Right lung (tissue), 5 donors: ENCODE data around the gene TAGLN. TPM values are rescaled to one million over a fixed set of nuclear protein-coding genes. Genes with fewer than 3 reads are reported as not detected.

Experiments used
- DNase-seq, 2 donors: peaks; one replicate each; pipeline ENCODE4 v3.0.0-alpha.2; 2013
- polyA plus RNA-seq, 5 donors: library from polyadenylated mRNA; unstranded; fragments of 120-200 nt; gene quantifications; one replicate each; pipeline versions ENCODE4 v1.2.1 to v1.2.3, GENCODE V29; 2013; ENCODE audit warnings: inconsistent platforms in 1 of 5, low replicate concordance in 1 of 5; ENCODE audit not compliant: insufficient read length in 5 of 5, insufficient read depth in 1 of 5

TAGLN gene
- polyA plus RNA-seq, 5 donors, result 82.1 to 304 (median 177) TPM

GRCh38 chr11:117226388-117227385, 27.5 kb downstream of the TAGLN start:
- DNase-seq, result peak; percentile 57 to 68

DNA sequence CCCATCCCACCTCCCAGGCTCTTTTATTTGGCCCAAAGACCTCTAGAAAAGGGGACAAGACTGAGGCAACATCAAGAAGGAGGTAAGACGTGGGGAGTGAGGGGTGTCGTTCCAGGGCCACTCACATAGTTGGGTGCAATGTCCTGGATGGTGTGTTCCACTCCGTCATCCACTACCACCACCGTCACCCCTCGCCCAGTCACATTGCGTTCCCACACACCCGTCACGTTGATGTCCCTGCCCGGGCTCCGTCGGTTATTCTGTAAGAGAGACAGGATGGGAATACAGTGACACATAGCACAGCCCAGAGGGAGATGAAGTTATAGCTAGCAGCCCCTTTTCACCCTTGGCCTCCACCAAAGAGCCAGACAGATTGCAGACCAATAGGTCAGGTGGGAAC, 28.9 kb downstream of the TAGLN start:
- no peak for DNase-seq

- no peak for DNase-seq
Observed at GRCh38 chr11:117229411-117229810, 30.2 kb downstream of the TAGLN start.

DNA sequence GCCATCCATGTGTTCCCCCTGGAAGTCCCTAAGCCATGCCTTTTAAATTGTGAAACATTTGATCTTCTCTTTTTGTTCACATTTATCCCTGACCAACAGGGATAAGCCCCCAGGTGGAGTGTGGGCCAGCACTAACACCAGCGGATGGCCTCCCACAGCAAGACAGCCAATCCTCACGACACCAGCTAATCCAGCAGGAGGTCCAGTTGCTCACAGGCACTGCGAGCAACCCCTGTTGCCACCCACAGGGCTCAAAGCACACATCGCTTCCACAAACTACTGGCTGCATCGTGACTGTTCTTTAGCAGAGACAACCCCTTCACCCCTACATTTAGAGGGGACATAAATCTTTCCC, 30.7 kb downstream of the TAGLN start:
- no peak for DNase-seq

- no peak for DNase-seq
Observed at GRCh38 chr11:117230286-117230961, 31.3 kb downstream of the TAGLN start.

DNA sequence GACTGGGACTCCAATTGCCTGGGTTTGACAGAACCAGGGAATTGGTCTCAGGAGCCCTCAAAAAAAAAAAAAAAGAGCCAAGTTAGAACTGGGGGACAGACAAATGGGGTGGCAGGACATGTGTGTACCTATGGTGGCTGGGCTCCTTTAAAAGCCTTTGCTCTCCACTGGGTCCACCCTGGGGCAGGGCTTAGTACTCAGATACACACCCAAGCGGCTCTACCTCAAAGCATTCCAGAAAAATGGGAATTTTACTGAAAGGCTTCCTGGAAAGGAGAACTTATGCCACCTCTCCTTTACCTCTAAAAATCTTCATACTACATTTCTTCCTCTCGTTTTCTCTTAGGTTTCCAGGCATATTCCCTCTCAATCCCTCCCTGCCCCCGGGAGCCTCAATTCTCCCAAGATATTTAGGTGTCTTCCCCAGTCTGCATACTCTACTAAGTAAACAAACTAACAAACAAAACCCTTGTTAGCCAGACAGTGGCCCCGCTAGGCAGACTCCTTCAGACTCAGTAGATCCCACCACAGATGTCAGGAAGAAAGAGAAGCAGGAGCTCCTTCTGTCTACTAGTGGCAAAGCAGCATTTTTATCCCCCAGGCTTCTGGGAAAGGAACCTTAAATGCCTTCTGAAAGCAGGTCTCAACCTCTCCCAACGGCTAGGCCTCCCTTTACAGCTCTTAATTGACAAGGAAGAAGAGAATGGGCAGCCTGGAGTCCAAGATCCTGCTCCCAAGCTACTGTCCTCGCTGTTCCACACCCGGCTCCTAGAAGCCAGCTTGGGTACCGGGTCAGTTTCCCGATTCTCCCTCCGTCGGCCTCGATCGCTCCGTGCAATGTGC, 32.0 kb downstream of the TAGLN start:
- no peak for DNase-seq

DNA sequence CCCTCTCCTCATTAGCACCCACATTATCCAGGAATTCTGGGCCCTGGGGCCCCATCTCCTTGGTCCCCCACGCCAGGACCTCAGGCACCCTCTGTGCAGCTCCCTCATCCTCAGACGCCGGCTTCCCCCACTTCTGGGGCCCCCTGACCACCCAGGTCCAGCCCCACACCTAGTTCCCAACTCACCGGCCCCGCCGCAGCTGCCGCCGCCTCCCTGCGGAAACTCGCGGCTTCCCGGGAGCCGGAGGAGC, 32.6 kb downstream of the TAGLN start, which contains the start of gene PCSK7:
Gene PCSK7 (minus strand): TSS at position 232 of the 250 bp plus-strand sequence. CDS start 2,229 bp downstream, outside the sequence.
- DNase-seq, result no peak

- peak; percentile 81 to 87 for DNase-seq
Observed at GRCh38 chr11:117232092-117232878, 33.1 kb downstream of the TAGLN start, which contains the start of gene RNF214. Gene RNF214, plus strand, starts transcription at chr11:117232671. Its CDS starts 1,602 bp downstream, at chr11:117234273.

GRCh38 chr11:117232911-117233409, 33.8 kb downstream of the TAGLN start:
- DNase-seq, result peak in 1 of 2 donors; percentile 8

GRCh38 chr11:117238221-117238620, 39.1 kb downstream of the TAGLN start:
- no peak for DNase-seq

DNA sequence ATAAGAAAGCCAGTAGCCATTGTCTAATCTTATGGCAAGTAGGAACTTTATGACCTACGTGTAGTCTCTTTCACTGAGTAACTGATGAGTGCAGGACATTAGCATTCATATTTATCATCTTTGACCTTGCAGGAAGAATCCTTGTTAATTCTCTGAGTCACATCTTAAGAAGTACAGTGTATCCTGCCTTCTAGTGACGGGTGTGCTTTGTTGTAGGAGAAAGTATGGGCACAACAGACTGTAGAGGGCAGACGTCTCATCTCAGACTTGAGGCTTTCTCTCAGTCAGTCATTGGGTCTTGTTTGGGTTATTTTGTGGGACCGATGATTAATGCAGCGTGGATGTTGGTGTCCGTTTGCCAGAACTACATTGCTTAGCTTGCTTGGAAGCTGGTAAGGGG, 40.1 kb downstream of the TAGLN start:
- DNase-seq, result no peak

DNA sequence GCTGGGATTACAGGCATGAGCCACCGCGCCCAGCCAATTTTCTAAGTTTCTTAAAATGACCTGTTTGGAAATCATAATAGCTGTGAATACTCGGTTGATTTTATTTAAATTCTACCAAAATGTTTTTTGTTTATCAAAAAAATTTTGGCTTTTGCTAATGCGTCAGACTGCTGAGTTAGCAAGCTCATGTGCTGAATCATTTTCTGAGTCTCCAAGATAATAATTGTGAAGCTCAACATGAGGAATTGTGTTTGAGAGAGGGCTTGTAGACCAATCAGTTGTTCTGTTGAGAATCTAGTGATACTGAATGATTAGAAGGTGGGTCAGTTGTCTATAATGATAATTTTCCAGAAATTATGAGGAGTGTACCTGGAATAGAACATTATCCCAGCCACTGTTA, 49.2 kb downstream of the TAGLN start:
- no peak for DNase-seq

GRCh38 chr11:117249571-117249970, 50.4 kb downstream of the TAGLN start:
- no peak for DNase-seq

- no peak for DNase-seq
Observed at GRCh38 chr11:117251506-117251905, 52.3 kb downstream of the TAGLN start.

DNA sequence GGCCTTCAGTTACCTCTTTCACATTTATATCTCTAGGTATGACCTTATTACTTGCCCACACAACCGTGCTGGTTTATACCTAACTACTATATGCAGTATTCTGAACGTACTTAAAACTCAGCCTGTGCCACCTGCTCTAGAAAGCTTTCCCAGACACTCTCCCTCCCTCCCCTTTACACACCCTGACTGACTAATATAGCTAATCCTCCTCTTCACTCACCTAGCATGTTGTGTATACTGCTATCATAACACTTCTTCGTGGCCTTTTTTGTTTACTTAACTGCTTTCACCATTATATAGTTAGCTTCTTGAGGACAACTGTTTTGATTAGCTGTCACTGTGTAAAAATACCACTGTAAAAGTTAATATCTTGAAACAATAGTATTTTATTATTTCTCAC, 56.8 kb downstream of the TAGLN start:
- DNase-seq, result no peak

GRCh38 chr11:117256573-117256972, 57.4 kb downstream of the TAGLN start:
- no peak for DNase-seq

Other genes starting within 250 kb of the TAGLN start
- gene SIK3, start 100.9 kb upstream of the TAGLN start, polyA plus RNA-seq, result 10 to 100 TPM; 25.9 to 41.9 (median 29.5) TPM
- gene PAFAH1B2, start 55.1 kb upstream of the TAGLN start, polyA plus RNA-seq, result 10 to 100 TPM; 48.3 to 70.6 (median 65.0) TPM
- 10 to 100 TPM; 22.5 to 36.4 (median 29.8) TPM for gene SIDT2, start 20.6 kb upstream of the TAGLN start, polyA plus RNA-seq
- gene PCSK7, start 32.7 kb downstream of the TAGLN start, polyA plus RNA-seq, result 10 to 100 TPM; 19.5 to 29.0 (median 25.7) TPM
- gene RNF214, start 33.3 kb downstream of the TAGLN start, polyA plus RNA-seq, result 10 to 100 TPM; 24.7 to 33.7 (median 31.1) TPM
- 10 to 100 TPM; 18.9 to 23.1 (median 21.6) TPM for gene BACE1-AS, start 92.0 kb downstream of the TAGLN start, polyA plus RNA-seq
- gene BACE1, start 116.9 kb downstream of the TAGLN start, polyA plus RNA-seq, result 10 to 100 TPM; 41.7 to 52.5 (median 45.9) TPM
- 10 to 100 TPM; 30.9 to 37.3 (median 32.9) TPM for gene CEP164, start 128.5 kb downstream of the TAGLN start, polyA plus RNA-seq